ENCODE data around the gene CRY2.

Gene CRY2

GRCh38 chr11:45852018-45852711, 4.9 kb downstream of the CRY2 start:
- TF ChIP-seq, protein P1, sequence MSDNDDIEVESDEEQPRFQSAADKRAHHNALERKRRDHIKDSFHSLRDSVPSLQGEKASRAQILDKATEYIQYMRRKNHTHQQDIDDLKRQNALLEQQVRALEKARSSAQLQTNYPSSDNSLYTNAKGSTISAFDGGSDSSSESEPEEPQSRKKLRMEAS (IDR thresholded peaks at IDR 0.05; ENCODE audit: low read depth, low read length): peak; percentile 40; the same call in 1 of the 2 replicates
- TF ChIP-seq, protein P2, sequence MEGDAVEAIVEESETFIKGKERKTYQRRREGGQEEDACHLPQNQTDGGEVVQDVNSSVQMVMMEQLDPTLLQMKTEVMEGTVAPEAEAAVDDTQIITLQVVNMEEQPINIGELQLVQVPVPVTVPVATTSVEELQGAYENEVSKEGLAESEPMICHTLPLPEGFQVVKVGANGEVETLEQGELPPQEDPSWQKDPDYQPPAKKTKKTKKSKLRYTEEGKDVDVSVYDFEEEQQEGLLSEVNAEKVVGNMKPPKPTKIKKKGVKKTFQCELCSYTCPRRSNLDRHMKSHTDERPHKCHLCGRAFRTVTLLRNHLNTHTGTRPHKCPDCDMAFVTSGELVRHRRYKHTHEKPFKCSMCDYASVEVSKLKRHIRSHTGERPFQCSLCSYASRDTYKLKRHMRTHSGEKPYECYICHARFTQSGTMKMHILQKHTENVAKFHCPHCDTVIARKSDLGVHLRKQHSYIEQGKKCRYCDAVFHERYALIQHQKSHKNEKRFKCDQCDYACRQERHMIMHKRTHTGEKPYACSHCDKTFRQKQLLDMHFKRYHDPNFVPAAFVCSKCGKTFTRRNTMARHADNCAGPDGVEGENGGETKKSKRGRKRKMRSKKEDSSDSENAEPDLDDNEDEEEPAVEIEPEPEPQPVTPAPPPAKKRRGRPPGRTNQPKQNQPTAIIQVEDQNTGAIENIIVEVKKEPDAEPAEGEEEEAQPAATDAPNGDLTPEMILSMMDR (IDR thresholded peaks at IDR 0.05; ENCODE audit: low read depth, low read length): no peak
- no peak for TF ChIP-seq MYC (IDR thresholded peaks at IDR 0.05; ENCODE audit: low read depth, low read length)
- TF ChIP-seq POLR2A (IDR thresholded peaks at IDR 0.05; ENCODE audit: extremely low read depth, insufficient read length): no peak
- H3K4me3 ChIP-seq (ENCODE audit: low read depth, low read length): no peak overlapping the region
- no peak for DNase-seq (ENCODE audit: low read depth)

DNA sequence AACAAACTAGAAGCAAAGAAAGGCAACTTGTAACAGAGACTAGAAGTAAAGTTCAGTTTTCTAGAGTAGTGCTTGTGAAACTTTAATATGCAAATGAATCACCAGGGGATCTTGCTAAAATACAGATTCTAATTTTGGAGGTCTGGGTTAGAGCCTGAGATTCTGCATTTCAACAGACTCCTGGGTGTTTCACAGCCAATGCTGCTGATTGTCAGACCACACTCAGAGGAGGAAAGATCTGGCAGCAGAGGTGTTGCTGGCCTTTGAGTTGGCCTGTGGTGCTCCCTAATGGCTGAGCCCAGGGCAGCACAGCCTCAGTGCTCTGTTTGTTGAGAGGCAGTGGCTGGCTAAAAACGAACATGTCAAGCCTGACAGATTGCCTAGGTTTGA, 5.4 kb downstream of the CRY2 start:
- no peak for DNase-seq (ENCODE audit: low read depth)
- H3K4me3 ChIP-seq (ENCODE audit: low read depth, low read length): no peak overlapping the region
- TF ChIP-seq POLR2A (IDR thresholded peaks at IDR 0.05; ENCODE audit: extremely low read depth, insufficient read length) (no peak), MYC (IDR thresholded peaks at IDR 0.05; ENCODE audit: low read depth, low read length) (no peak)
- TF ChIP-seq, protein P1 (IDR thresholded peaks at IDR 0.05; ENCODE audit: low read depth, low read length): no peak
- TF ChIP-seq, protein P2 (IDR thresholded peaks at IDR 0.05; ENCODE audit: low read depth, low read length): no peak

GRCh38 chr11:45853332-45854219, 6.3 kb downstream of the CRY2 start:
- H3K4me3 ChIP-seq (ENCODE audit: low read depth, low read length): no peak overlapping the region
- no peak for DNase-seq (ENCODE audit: low read depth)
- TF ChIP-seq, protein P1 (IDR thresholded peaks at IDR 0.05; ENCODE audit: low read depth, low read length): no peak
- no peak for TF ChIP-seq POLR2A (IDR thresholded peaks at IDR 0.05; ENCODE audit: extremely low read depth, insufficient read length)
- TF ChIP-seq MYC (IDR thresholded peaks at IDR 0.05; ENCODE audit: low read depth, low read length): no peak

DNA sequence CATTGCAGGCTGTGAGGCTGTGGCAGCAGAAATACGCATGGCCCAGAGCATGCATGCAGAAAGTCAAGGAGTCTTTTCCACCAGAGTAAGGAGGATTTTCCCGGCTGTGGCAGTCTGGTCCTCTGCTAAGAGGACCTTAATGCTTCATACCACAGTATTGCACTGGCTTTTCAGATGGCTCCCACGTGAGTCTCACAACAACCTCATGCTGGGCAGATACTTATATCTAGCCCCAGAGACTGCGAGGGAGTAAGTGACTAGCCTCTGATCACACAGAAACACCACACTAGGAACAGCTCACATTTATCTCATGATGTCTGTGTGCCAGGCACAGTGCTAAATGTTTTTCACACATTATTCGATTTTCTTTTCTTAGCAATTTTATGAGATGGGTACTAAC, 8.0 kb downstream of the CRY2 start:
- no peak for DNase-seq (ENCODE audit: low read depth)
- TF ChIP-seq, protein P2 (IDR thresholded peaks at IDR 0.05; ENCODE audit: low read depth, low read length): no peak
- no peak for TF ChIP-seq MYC (IDR thresholded peaks at IDR 0.05; ENCODE audit: low read depth, low read length)
- H3K4me3 ChIP-seq (ENCODE audit: low read depth, low read length): no peak overlapping the region

DNA sequence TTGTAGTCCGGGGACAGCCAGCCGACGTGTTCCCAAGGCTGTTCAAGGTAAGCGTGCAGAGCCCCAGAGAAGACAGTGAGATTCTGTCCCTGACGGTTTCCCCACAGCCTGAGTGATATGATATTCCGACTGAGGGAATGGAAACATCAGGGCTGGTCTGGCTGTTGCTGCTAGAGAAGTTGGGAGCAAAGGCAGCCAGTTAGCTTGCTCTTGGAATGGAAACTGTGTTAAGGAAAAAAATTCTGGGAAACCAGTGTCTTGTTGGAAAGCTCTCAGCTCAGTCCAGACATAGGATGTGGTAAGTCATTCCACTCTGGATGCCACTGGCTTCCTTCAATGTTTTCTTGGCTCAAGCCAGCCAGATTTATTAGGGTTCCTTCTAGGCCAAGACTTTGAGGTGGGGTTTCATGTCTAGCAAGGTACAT, 8.8 kb downstream of the CRY2 start:
- no peak for DNase-seq (ENCODE audit: low read depth)

More for the DNA sequence above, 8.8 kb downstream of the CRY2 start:
- no peak for TF ChIP-seq MYC (IDR thresholded peaks at IDR 0.05; ENCODE audit: low read depth, low read length)
- no peak for TF ChIP-seq POLR2A (IDR thresholded peaks at IDR 0.05; ENCODE audit: extremely low read depth, insufficient read length)
- TF ChIP-seq, protein P2 (IDR thresholded peaks at IDR 0.05; ENCODE audit: low read depth, low read length): no peak
- TF ChIP-seq, protein P1 (IDR thresholded peaks at IDR 0.05; ENCODE audit: low read depth, low read length): no peak
- H3K4me3 ChIP-seq (ENCODE audit: low read depth, low read length): no peak overlapping the region
